Epidermal melanocyte (primary cell): Measurements from ENCODE around the gene HYAL4.
A peak's percentile ranks its signal among the peaks of the same experiment; 100 is the strongest.

ENCODE experiments used
- DNase-seq: peaks from one replicate; pipeline ENCODE4 v3.0.0; 2011; ENCODE audit warnings: low spot score; ENCODE audit not compliant: insufficient read length

Gene HYAL4

GRCh38 chr7:123901101-123901500 is 56.1 kb downstream of the HYAL4 start:
- no peak for DNase-seq

GRCh38 chr7:123905714-123906113 is 60.7 kb downstream of the HYAL4 start:
- DNase-seq = no peak

- peak; percentile 27 for DNase-seq
These were observed 71.3 kb downstream of the HYAL4 start for GRCh38 chr7:123916240-123916724.

GRCh38 chr7:123917878-123918277 is 72.9 kb downstream of the HYAL4 start:
- no peak for DNase-seq

GRCh38 chr7:123918309-123918708 is 73.3 kb downstream of the HYAL4 start:
- no peak for DNase-seq

DNA sequence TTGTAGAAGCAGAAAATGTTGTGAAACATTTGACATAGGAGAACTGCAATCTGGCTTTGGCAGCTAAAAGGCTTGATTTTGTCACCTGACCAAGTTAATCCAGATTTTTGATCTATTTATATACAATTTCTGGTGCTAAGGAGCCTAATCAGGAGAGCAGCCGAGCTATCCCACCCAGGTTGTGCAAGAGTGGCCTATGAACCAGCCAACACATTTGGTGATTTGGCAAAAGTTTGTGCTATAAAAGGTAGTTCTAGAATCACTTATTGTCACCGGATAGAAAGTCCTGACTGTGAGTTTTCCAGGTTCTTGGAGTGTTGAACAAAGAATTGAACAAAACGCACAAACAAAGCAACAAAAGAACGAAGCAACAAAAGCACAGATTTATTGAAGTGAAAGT is 78.6 kb downstream of the HYAL4 start:
- DNase-seq = no peak

- no peak for DNase-seq
These were observed 80.0 kb downstream of the HYAL4 start, which contains the start of gene SPAM1 for GRCh38 chr7:123924941-123925340. SPAM1 (plus strand) TSS chr7:123925241; CDS start chr7:123953571, 28,330 bp downstream.
